Keratinocyte (primary cell): ENCODE measurements around the gene ZNF236.

Source experiments
- CTCF ChIP-seq, 3 experiments: IDR thresholded peaks in 1 of 3; conservative IDR thresholded peaks in 1 of 3; optimal IDR thresholded peaks in 1 of 3; 2 replicates in 2 of 3; 3 replicates in 1 of 3; pipeline versions ENCODE3 to v1.5.1; 2011; ENCODE audit warnings: low read length in 3 of 3, mild to moderate bottlenecking in 3 of 3, moderate library complexity in 2 of 3, control low read depth in 1 of 3, inconsistent platforms in 1 of 3; ENCODE audit not compliant: insufficient read depth in 2 of 3; ENCODE audit errors: extremely low read depth in 1 of 3
- EZH2 ChIP-seq: IDR thresholded peaks from one replicate; pipeline ENCODE4 v1.6.1; 2012; ENCODE audit warnings: inconsistent platforms, mild to moderate bottlenecking, low read length, moderate library complexity

DNA sequence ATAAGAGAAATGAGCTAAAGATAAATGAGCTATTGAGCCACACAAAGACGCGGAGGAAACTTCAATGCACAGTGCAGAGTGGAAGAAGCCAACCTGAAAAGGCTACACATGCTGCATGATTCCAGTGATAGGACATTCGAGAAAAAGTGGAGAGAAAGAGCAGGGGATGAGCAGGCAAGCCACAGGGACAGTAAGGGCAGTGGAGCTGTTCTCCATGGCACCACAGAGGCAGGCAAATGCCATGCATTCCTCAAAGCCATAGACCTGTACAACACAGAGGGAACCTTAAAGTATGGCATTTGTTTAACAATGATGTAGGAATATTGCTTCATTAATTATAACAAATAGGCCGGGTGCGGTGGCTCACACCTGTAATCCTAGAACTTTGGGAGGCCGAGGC, 36.5 kb upstream of the ZNF236 start:
- TF ChIP-seq CTCF (optimal IDR thresholded peaks at IDR 0.05 in 1 of 3, IDR thresholded peaks at IDR 0.05 in 1 of 3, conservative IDR thresholded peaks at IDR 0.05 in 1 of 3; ENCODE audit: extremely low read depth in 1 of 3, insufficient read depth in 2 of 3, low read length in 3 of 3) (no peak), EZH2 (no peak)
